Testis (tissue), 2 donors: Measurements from ENCODE around the gene IFNA2.

Source experiments
- POLR2A ChIP-seq: fragments of 450-650 bp; IDR thresholded peaks from one replicate; pipeline ENCODE4 v1.6.1; 2017; ENCODE audit warnings: antibody characterized with exemption, mild to moderate bottlenecking, moderate library complexity
- TF ChIP-seq, protein P1 (sequence below), 3 experiments: fragments of 450-650 bp in 2 of 3; fragments of 200-600 bp in 1 of 3; sonication (generic) in 1 of 3; IDR thresholded peaks; one replicate each; pipeline ENCODE4 v1.5.1; 2016 to 2019; ENCODE audit warnings: antibody characterized with exemption in 3 of 3, mild to moderate bottlenecking in 2 of 3, moderate library complexity in 1 of 3

DNA sequence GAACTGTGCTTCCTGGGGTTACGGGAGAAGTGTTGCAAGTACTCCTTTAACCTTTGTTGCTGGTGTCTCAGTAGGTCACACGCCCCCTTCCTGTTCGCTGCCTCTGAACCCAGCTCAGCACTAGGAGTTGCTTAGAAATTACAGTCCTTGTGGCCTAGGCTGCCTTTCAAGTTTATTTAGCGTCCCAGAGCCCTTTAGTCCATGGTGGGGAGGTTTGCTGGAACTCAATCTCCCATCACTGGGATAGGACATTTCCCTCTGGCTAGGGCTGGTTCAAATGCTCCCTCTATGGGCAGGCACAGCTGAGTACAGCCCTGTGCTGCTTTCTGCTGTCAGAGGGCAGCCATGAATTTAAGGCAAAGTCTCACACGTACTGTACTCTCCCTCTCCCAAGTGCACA lies 28.4 kb upstream of the IFNA2 start:
- TF ChIP-seq, protein P1, sequence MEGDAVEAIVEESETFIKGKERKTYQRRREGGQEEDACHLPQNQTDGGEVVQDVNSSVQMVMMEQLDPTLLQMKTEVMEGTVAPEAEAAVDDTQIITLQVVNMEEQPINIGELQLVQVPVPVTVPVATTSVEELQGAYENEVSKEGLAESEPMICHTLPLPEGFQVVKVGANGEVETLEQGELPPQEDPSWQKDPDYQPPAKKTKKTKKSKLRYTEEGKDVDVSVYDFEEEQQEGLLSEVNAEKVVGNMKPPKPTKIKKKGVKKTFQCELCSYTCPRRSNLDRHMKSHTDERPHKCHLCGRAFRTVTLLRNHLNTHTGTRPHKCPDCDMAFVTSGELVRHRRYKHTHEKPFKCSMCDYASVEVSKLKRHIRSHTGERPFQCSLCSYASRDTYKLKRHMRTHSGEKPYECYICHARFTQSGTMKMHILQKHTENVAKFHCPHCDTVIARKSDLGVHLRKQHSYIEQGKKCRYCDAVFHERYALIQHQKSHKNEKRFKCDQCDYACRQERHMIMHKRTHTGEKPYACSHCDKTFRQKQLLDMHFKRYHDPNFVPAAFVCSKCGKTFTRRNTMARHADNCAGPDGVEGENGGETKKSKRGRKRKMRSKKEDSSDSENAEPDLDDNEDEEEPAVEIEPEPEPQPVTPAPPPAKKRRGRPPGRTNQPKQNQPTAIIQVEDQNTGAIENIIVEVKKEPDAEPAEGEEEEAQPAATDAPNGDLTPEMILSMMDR (IDR thresholded peaks at IDR 0.05): peak in 2 of 3 experiments; percentile 12 to 19
- no peak for TF ChIP-seq POLR2A
